ENCODE measurements around the gene MRPL41. TPM values are rescaled to one million over a fixed set of nuclear protein-coding genes. Genes with fewer than 3 reads are reported as not detected.

MRPL41 gene
- total RNA-seq, 1 experiment from 2014 or later, result 65.2 TPM

- in situ Hi-C loops (cut with HindIII; ENCODE audit: low pct_unique_long_range_greater_than_20kb, low sequenced_read_pairs), result no loop called here
- DNase-seq (ENCODE audit: low read depth), result no peak
These were observed 24.2 kb downstream of the MRPL41 start for GRCh38 chr9:137575716-137576411.

GRCh38 chr9:137578518-137579258 is 27.0 kb downstream of the MRPL41 start, which contains the start of gene DPH7:
TSS of gene DPH7 (minus strand) at chr9:137578925. CDS start at chr9:137578777, 148 bp downstream.
- in situ Hi-C loops (cut with HindIII; ENCODE audit: low pct_unique_long_range_greater_than_20kb, low sequenced_read_pairs), result no loop called here
- peak; percentile 79 for DNase-seq (ENCODE audit: low read depth)

- DNase-seq (ENCODE audit: low read depth), result no peak
- in situ Hi-C loops (cut with HindIII; ENCODE audit: low pct_unique_long_range_greater_than_20kb, low sequenced_read_pairs), result no loop called here
These were observed 27.6 kb downstream of the MRPL41 start for GRCh38 chr9:137579259-137579604.

GRCh38 chr9:137580209-137580953 is 28.7 kb downstream of the MRPL41 start:
- in situ Hi-C loops (cut with HindIII; ENCODE audit: low pct_unique_long_range_greater_than_20kb, low sequenced_read_pairs), result no loop called here

GRCh38 chr9:137580954-137581322 is 29.3 kb downstream of the MRPL41 start:
- no peak for DNase-seq (ENCODE audit: low read depth)
- in situ Hi-C loops (cut with HindIII; ENCODE audit: low pct_unique_long_range_greater_than_20kb, low sequenced_read_pairs), result no loop called here

More at GRCh38 chr9:137580209-137580953, 28.7 kb downstream of the MRPL41 start:
- DNase-seq (ENCODE audit: low read depth), result no peak

GRCh38 chr9:137581361-137582285 is 29.9 kb downstream of the MRPL41 start:
- in situ Hi-C loops (cut with HindIII; ENCODE audit: low pct_unique_long_range_greater_than_20kb, low sequenced_read_pairs), result no loop called here

GRCh38 chr9:137582286-137582860 is 30.7 kb downstream of the MRPL41 start:
- in situ Hi-C loops (cut with HindIII; ENCODE audit: low pct_unique_long_range_greater_than_20kb, low sequenced_read_pairs), result no loop called here

More at GRCh38 chr9:137581361-137582285, 29.9 kb downstream of the MRPL41 start:
- DNase-seq (ENCODE audit: low read depth), result no peak

GRCh38 chr9:137583347-137583746 is 31.7 kb downstream of the MRPL41 start:
- no peak for DNase-seq (ENCODE audit: low read depth)
- in situ Hi-C loops (cut with HindIII; ENCODE audit: low pct_unique_long_range_greater_than_20kb, low sequenced_read_pairs), result no loop called here

More at GRCh38 chr9:137582286-137582860, 30.7 kb downstream of the MRPL41 start:
- DNase-seq (ENCODE audit: low read depth), result no peak

- in situ Hi-C loops (cut with HindIII; ENCODE audit: low pct_unique_long_range_greater_than_20kb, low sequenced_read_pairs), result no loop called here
- DNase-seq (ENCODE audit: low read depth), result no peak
These were observed 32.3 kb downstream of the MRPL41 start for GRCh38 chr9:137583957-137584356.

GRCh38 chr9:137586854-137587253 is 35.2 kb downstream of the MRPL41 start:
- in situ Hi-C loops (cut with HindIII; ENCODE audit: low pct_unique_long_range_greater_than_20kb, low sequenced_read_pairs), result no loop called here
- no peak for DNase-seq (ENCODE audit: low read depth)

- in situ Hi-C loops (cut with HindIII; ENCODE audit: low pct_unique_long_range_greater_than_20kb, low sequenced_read_pairs), result no loop called here
- DNase-seq (ENCODE audit: low read depth), result no peak
These were observed 36.6 kb downstream of the MRPL41 start for GRCh38 chr9:137588311-137588710.

- in situ Hi-C loops (cut with HindIII; ENCODE audit: low pct_unique_long_range_greater_than_20kb, low sequenced_read_pairs), result no loop called here
- DNase-seq (ENCODE audit: low read depth), result no peak
These were observed 37.2 kb downstream of the MRPL41 start for GRCh38 chr9:137588891-137589290.

- no peak for DNase-seq (ENCODE audit: low read depth)
- in situ Hi-C loops (cut with HindIII; ENCODE audit: low pct_unique_long_range_greater_than_20kb, low sequenced_read_pairs), result no loop called here
These were observed 37.9 kb downstream of the MRPL41 start for GRCh38 chr9:137589441-137590122.

- no peak for DNase-seq (ENCODE audit: low read depth)
- in situ Hi-C loops (cut with HindIII; ENCODE audit: low pct_unique_long_range_greater_than_20kb, low sequenced_read_pairs), result no loop called here
These were observed 38.4 kb downstream of the MRPL41 start for GRCh38 chr9:137590123-137590468.

- in situ Hi-C loops (cut with HindIII; ENCODE audit: low pct_unique_long_range_greater_than_20kb, low sequenced_read_pairs), result no loop called here
- peak; percentile 73 for DNase-seq (ENCODE audit: low read depth)
These were observed 39.0 kb downstream of the MRPL41 start, which contains the start of gene ZMYND19 for GRCh38 chr9:137590469-137591383. TSS of gene ZMYND19 (minus strand) at chr9:137590512. CDS start at chr9:137590263, 249 bp downstream.

- in situ Hi-C loops (cut with HindIII; ENCODE audit: low pct_unique_long_range_greater_than_20kb, low sequenced_read_pairs), result no loop called here
- DNase-seq (ENCODE audit: low read depth), result no peak
These were observed 41.1 kb downstream of the MRPL41 start for GRCh38 chr9:137592767-137593166.

Data from Caki2 (cell line).